Neural progenitor cell (in vitro differentiated cells): ENCODE measurements around the gene MYB.

Experiments
- EZH2phosphoT487 ChIP-seq: fragments of 200-600 bp; sonication (generic); IDR thresholded peaks from 2 replicates; pipeline ENCODE4 v1.6.1; 2017; ENCODE audit warnings: antibody characterized with exemption
- TF ChIP-seq, protein P1 (sequence below): fragments of 200-600 bp; sonication (generic); IDR thresholded peaks from 2 replicates; pipeline ENCODE4 v1.5.1; 2017; ENCODE audit warnings: antibody characterized with exemption, mild to moderate bottlenecking

DNA sequence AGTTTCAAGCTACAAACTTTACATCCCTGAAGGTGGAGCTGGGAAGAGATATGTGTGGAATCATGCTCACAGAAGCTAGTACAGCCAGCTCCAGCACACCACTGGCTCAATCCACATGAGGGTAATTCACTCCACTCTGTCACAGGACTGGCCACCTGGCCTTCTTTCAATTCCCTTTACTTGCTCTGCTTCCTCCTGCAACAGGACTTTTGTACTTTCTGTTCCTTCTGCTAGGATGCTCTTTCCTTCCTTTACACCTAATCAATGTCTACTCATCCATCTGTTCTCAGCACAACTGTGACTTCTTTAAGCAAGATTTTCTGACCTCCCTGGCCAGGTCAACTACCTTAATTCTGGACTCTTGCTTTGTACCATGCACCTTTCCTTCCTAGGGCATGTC lies 39.4 kb upstream of the MYB start:
- TF ChIP-seq, protein P1, sequence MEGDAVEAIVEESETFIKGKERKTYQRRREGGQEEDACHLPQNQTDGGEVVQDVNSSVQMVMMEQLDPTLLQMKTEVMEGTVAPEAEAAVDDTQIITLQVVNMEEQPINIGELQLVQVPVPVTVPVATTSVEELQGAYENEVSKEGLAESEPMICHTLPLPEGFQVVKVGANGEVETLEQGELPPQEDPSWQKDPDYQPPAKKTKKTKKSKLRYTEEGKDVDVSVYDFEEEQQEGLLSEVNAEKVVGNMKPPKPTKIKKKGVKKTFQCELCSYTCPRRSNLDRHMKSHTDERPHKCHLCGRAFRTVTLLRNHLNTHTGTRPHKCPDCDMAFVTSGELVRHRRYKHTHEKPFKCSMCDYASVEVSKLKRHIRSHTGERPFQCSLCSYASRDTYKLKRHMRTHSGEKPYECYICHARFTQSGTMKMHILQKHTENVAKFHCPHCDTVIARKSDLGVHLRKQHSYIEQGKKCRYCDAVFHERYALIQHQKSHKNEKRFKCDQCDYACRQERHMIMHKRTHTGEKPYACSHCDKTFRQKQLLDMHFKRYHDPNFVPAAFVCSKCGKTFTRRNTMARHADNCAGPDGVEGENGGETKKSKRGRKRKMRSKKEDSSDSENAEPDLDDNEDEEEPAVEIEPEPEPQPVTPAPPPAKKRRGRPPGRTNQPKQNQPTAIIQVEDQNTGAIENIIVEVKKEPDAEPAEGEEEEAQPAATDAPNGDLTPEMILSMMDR, result no peak
- no peak for TF ChIP-seq EZH2phosphoT487
